ENCODE results near the gene AGFG1. TPM values are rescaled to one million over a fixed set of nuclear protein-coding genes. Genes with fewer than 3 reads are reported as not detected.
A peak's percentile ranks its signal among the peaks of the same experiment; 100 is the strongest.

The AGFG1 gene
- total RNA-seq, 1 experiment from 2014 or later, result 109 TPM

GRCh38 chr2:227506456-227506855, 34.5 kb downstream of the AGFG1 start:
- no peak overlapping the region for H4K5ac ChIP-seq (ENCODE audit: insufficient read length, low read depth, low read length)

More at GRCh38 chr2:227506456-227506855, 34.5 kb downstream of the AGFG1 start:
- Histone ChIP-seq H3K79me1 (ENCODE audit: insufficient read depth, low read depth, low read length, poor library complexity, severe bottlenecking) (peaks cover 3% of the 10 kb centered on the region), H3K56ac (ENCODE audit: insufficient read length, low read depth, low read length) (no peak overlapping the region), H2BK5ac (ENCODE audit: insufficient read length, low read length) (no peak overlapping the region), H2BK120ac (ENCODE audit: low read depth, low read length, poor library complexity, severe bottlenecking) (no peak overlapping the region), H2BK20ac (ENCODE audit: low read depth, low read length, poor library complexity, severe bottlenecking) (no peak overlapping the region), H3T11ph (ENCODE audit: low read length) (no peak overlapping the region), H3K9ac (ENCODE audit: extremely low read depth, insufficient read length, low read length) (no peak overlapping the region), H3K27ac (ENCODE audit: insufficient read length, low read depth, low read length) (no peak overlapping the region), H2AK5ac (ENCODE audit: insufficient read length, low read length) (no peak overlapping the region), H4K20me1 (ENCODE audit: control insufficient read depth, insufficient read depth, insufficient read length) (no peaks in the 10 kb centered on the region), H3K27me3 (ENCODE audit: insufficient read depth, low read length) (no peaks in the 10 kb centered on the region), H3K4me1 (ENCODE audit: insufficient read depth, low read length) (peaks cover 2% of the 10 kb centered on the region), H3K23ac (ENCODE audit: insufficient read length, low read depth, low read length) (no peak overlapping the region), H3K4me2 (ENCODE audit: insufficient read depth, insufficient read length, low read length) (no peak overlapping the region), H3K9me3 (ENCODE audit: control insufficient read depth, low read depth, low read length) (no peaks in the 10 kb centered on the region), H4K91ac (ENCODE audit: insufficient read length, low read depth, low read length) (no peak overlapping the region), H3K4ac (ENCODE audit: low read depth, low read length) (no peak overlapping the region), H3K79me2 (ENCODE audit: insufficient read depth, low read length) (peaks cover 31% of the 10 kb centered on the region; the same call in 1 of the 2 replicates), H3K23me2 (ENCODE audit: insufficient read length, low read depth, low read length, poor library complexity, severe bottlenecking) (no peaks in the 10 kb centered on the region), H2BK12ac (ENCODE audit: insufficient read length, low read depth, low read length) (no peak overlapping the region), H2AFZ (ENCODE audit: low read length) (no peak overlapping the region), H3K14ac (ENCODE audit: insufficient read depth, low read length) (no peak overlapping the region), H4K8ac (replicated peaks; ENCODE audit: insufficient read length, low read depth, low read length) (no peak overlapping the region), H3K18ac (ENCODE audit: insufficient read length, low read depth, low read length) (no peak overlapping the region), H2BK15ac (ENCODE audit: low read depth, low read length) (no peak overlapping the region)
- H3K4me3 Mint-ChIP-seq, result no peak overlapping the region; a peak in 1 of 5 replicates
- no CpG with 5 or more reads among the region's 1 CpG for WGBS (ENCODE audit: extremely low coverage, insufficient read length, low lambda C conversion rate)
- no peaks in the 10 kb centered on the region for H3K9me3 Mint-ChIP-seq
- no peaks in the 10 kb centered on the region for H3K27me3 Mint-ChIP-seq (ENCODE audit: low read depth)
- TF ChIP-seq CTCF (conservative IDR thresholded peaks at IDR 0.05), result no peak
- peak overlapping the region in 1 of 3 experiments; percentile 69; a peak in 2 of 7 replicates for H3K27ac Mint-ChIP-seq
- peaks cover 1 to 13% (median 11%) of the 10 kb centered on the region in 3 experiments; a peak in 5 of 7 replicates for H3K36me3 Mint-ChIP-seq (ENCODE audit: insufficient read depth in 1 of 3, low read depth in 3 of 3)
- peaks cover 50 to 56% of the 10 kb centered on the region in 2 experiments for H3K4me1 Mint-ChIP-seq
- no peak for DNase-seq

Measured in H9 (cell line).